GM12891 (cell line): ENCODE results near the gene ATP1A3.

Source experiments
- PAX5 ChIP-seq: IDR thresholded peaks from 2 replicates; pipeline ENCODE4 v1.6.1; 2011; ENCODE audit warnings: low read length, moderate library complexity, mild to moderate bottlenecking; ENCODE audit not compliant: insufficient read depth, severe bottlenecking
- POLR2A ChIP-seq: IDR thresholded peaks from 2 replicates; pipeline ENCODE4 v1.6.1; 2011; ENCODE audit warnings: low read depth, low read length, control low read depth
- POLR2AphosphoS5 ChIP-seq: IDR thresholded peaks from 2 replicates; pipeline ENCODE4 v1.6.1; 2011; ENCODE audit warnings: low read depth, low read length, control low read depth
- POU2F2 ChIP-seq: IDR thresholded peaks from 2 replicates; pipeline ENCODE4 v1.6.1; 2011; ENCODE audit warnings: low read depth, mild to moderate bottlenecking, control low read depth, low read length, moderate library complexity
- SPI1 ChIP-seq: IDR thresholded peaks from 2 replicates; pipeline ENCODE4 v1.6.1; 2011; ENCODE audit warnings: low read depth, low read length, control low read depth
- TAF1 ChIP-seq: IDR thresholded peaks from 2 replicates; pipeline ENCODE4 v1.6.1; 2011; ENCODE audit warnings: low read depth, low read length, control low read depth

- TF ChIP-seq POLR2AphosphoS5 (no peak), POLR2A (no peak), PAX5 (peak; percentile 10), TAF1 (no peak), SPI1 (0 out of 2 replicates have a peak, but pooled peaks have one; percentile 27), POU2F2 (no peak)
Observed at GRCh38 chr19:41957838-41958366, 36.1 kb downstream of the ATP1A3 start.
